Hepatocyte (in vitro differentiated cells): Measurements from ENCODE around the gene PRMT9.

Experiments used
- CTCF ChIP-seq: fragments of 200-600 bp; sonication (generic); IDR thresholded peaks from 2 replicates; pipeline ENCODE4 v1.5.1; 2016; ENCODE audit warnings: antibody characterized with exemption, mild to moderate bottlenecking; ENCODE audit not compliant: poor library complexity
- EZH2phosphoT487 ChIP-seq: fragments of 200-600 bp; sonication (generic); IDR thresholded peaks from one replicate; pipeline ENCODE4 v1.6.1; 2018; ENCODE audit warnings: antibody characterized with exemption, mild to moderate bottlenecking, low read depth, moderate library complexity; ENCODE audit not compliant: unreplicated experiment, severe bottlenecking

- TF ChIP-seq CTCF (no peak), EZH2phosphoT487 (no peak)
Measured at GRCh38 chr4:147599206-147599605, 84.8 kb downstream of the PRMT9 start.
